CD4-positive, alpha-beta memory T cell (primary cell): Measurements from ENCODE around the gene GMIP. TPM values are rescaled to one million over a fixed set of nuclear protein-coding genes. Genes with fewer than 3 reads are reported as not detected.
A peak's percentile ranks its signal among the peaks of the same experiment; 100 is the strongest.

Experiments
- CTCF ChIA-PET: fragments of 350-600 bp; sonication (Branson Sonifier 250); formaldehyde crosslinking; loops from one replicate; lab custom pipeline; 2021; ENCODE audit warnings: inconsistent platforms; ENCODE audit not compliant: partially characterized antibody; lab: Charles Lee
- POLR2A ChIA-PET: fragments of 350-600 bp; sonication (Branson Sonifier 250); formaldehyde crosslinking; loops from one replicate; lab custom pipeline; 2021; ENCODE audit not compliant: partially characterized antibody; lab: Charles Lee
- DNase-seq, 5 donors: peaks; one replicate each; pipeline versions ENCODE4 v3.0.0 to v3.0.0-alpha.2; 2020 to 2022; ENCODE audit warnings: mixed read lengths in 1 of 5
- H3K27ac ChIP-seq: one replicate; pipeline ENCODE4 v1.7.0; 2013; ENCODE audit warnings: low read depth, low read length
- H3K27me3 ChIP-seq: 2 replicates; pipeline ENCODE4 v1.7.0; 2013; ENCODE audit warnings: mild to moderate bottlenecking, low read length, moderate library complexity; ENCODE audit not compliant: insufficient read depth
- H3K36me3 ChIP-seq: 2 replicates; pipeline ENCODE4 v1.7.0; 2013; ENCODE audit warnings: mild to moderate bottlenecking, low read length, moderate library complexity; ENCODE audit not compliant: insufficient read depth
- H3K4me1 ChIP-seq: 2 replicates; pipeline ENCODE4 v1.7.0; 2013; ENCODE audit warnings: mild to moderate bottlenecking, low read length, moderate library complexity; ENCODE audit not compliant: insufficient read depth
- H3K4me3 ChIP-seq, 2 donors: one replicate each; pipeline ENCODE4 v1.7.0; 2013; ENCODE audit warnings: low read length in 2 of 2, mild to moderate bottlenecking in 1 of 2
- H3K9me3 ChIP-seq, 2 donors: one replicate each; pipeline ENCODE4 v1.7.0; 2013; ENCODE audit warnings: low read length in 2 of 2, control low read depth in 1 of 2; ENCODE audit not compliant: control insufficient read depth in 1 of 2
- H3K27ac Mint-ChIP-seq, 7 donors: one replicate each; pipeline ENCODE4 v1.8.0; 2020 to 2021; ENCODE audit warnings: mixed read lengths in 7 of 7, mild to moderate bottlenecking in 6 of 7, inconsistent platforms in 3 of 7, moderate library complexity in 3 of 7
- H3K27me3 Mint-ChIP-seq, 2 donors: one replicate each; pipeline ENCODE4 v1.8.0; 2020 to 2021; ENCODE audit warnings: mixed read lengths in 2 of 2
- H3K36me3 Mint-ChIP-seq, 2 donors: one replicate each; pipeline ENCODE4 v1.8.0; 2020 to 2021; ENCODE audit warnings: mixed read lengths in 2 of 2, inconsistent platforms in 1 of 2, mild to moderate bottlenecking in 1 of 2
- H3K4me1 Mint-ChIP-seq, 4 donors: one replicate each; pipeline ENCODE4 v1.8.0; 2020 to 2021; ENCODE audit warnings: mixed read lengths in 4 of 4, mild to moderate bottlenecking in 1 of 4
- H3K4me3 Mint-ChIP-seq, 8 donors: one replicate each; pipeline ENCODE4 v1.8.0; 2020 to 2021; ENCODE audit warnings: mixed read lengths in 8 of 8, mild to moderate bottlenecking in 7 of 8, moderate library complexity in 6 of 8, inconsistent platforms in 3 of 8
- H3K9me3 Mint-ChIP-seq, 8 donors: one replicate each; pipeline ENCODE4 v1.8.0; 2020 to 2021; ENCODE audit warnings: mixed read lengths in 8 of 8, mild to moderate bottlenecking in 5 of 8, inconsistent platforms in 3 of 8, moderate library complexity in 1 of 8
- intact Hi-C: fragments of 100-400 bp; cut with micrococcal nuclease; formaldehyde crosslinking; loops from one replicate; pipeline ENCODE4 v1.15.1; 2023
- polyA plus RNA-seq, 2 donors: library from polyadenylated mRNA; unstranded; fragments of 300-500 nt; fragmentation: Illumina TruSeq; gene quantifications; one replicate each; pipeline ENCODE4 v1.2.3, GENCODE V29; 2021
- total RNA-seq, 2 experiments: library from RNA; stranded (reverse); gene quantifications; one replicate each; pipeline ENCODE4 v1.2.3, GENCODE V29; 2021

The GMIP gene
- total and polyA plus RNA-seq, 4 experiments from 2014 or later: 28.4 to 105 (median 75.2) TPM

DNA sequence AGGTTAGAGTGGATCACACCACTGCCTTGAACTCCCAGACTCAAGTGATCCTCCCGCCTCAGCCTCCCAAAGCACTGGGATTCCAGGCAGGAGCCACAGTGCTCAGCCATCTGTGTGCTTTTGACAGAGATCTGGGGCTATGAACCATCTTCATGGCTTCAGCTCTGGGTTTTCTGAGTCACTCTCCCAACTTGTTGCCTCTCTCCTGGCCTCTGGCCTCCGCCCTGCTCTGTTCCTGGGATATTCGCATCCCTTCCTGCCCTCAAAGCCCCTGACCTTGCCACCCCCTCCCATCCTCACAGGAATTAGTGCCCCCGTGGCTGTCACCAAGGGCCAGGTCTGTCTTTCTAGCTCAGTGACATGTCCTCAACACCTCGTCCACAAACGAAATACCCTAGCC, 5.7 kb upstream of the GMIP start:
- H3K9me3 Mint-ChIP-seq: no peaks in the 10 kb centered on the region
- Histone ChIP-seq H3K36me3 (peaks cover 60% of the 10 kb centered on the region), H3K4me3 (no peak overlapping the region), H3K4me1 (peaks cover under 1% of the 10 kb centered on the region), H3K27ac (no peak overlapping the region), H3K27me3 (no peaks in the 10 kb centered on the region), H3K9me3 (no peaks in the 10 kb centered on the region)
- H3K27ac Mint-ChIP-seq: peak overlapping the region in 5 of 7 donors; percentile 12 to 82 (median 64)
- peaks cover 0 to 5% (median 2%) of the 10 kb centered on the region in 4 donors for H3K4me1 Mint-ChIP-seq
- ChIA-PET POLR2A (no interaction called here), CTCF (interaction anchor here (0.6 to 3.4 kb wide), 3 partner anchors 13 to 117 kb away, joined by 3 to 12 read pairs (median 3); no protein-coding TSS in a partner anchor)
- peaks cover 27 to 65% of the 10 kb centered on the region in 2 donors for H3K36me3 Mint-ChIP-seq
- no peak overlapping the region for H3K4me3 Mint-ChIP-seq
- DNase-seq: no peak
- intact Hi-C loops: no loop called here
- no peaks in the 10 kb centered on the region for H3K27me3 Mint-ChIP-seq

GRCh38 chr19:19647037-19647835, 3.8 kb upstream of the GMIP start:
- peaks cover 15 to 67% of the 10 kb centered on the region in 2 donors for H3K36me3 Mint-ChIP-seq
- Histone ChIP-seq H3K9me3 (no peaks in the 10 kb centered on the region), H3K4me3 (no peak overlapping the region), H3K27me3 (no peaks in the 10 kb centered on the region), H3K4me1 (peaks cover 13% of the 10 kb centered on the region), H3K36me3 (peaks cover 42% of the 10 kb centered on the region), H3K27ac (no peak overlapping the region)
- DNase-seq: no peak
- H3K9me3 Mint-ChIP-seq: no peaks in the 10 kb centered on the region
- intact Hi-C loops: no loop called here
- H3K4me1 Mint-ChIP-seq: peaks cover 4 to 19% (median 5%) of the 10 kb centered on the region in 4 donors
- CTCF ChIA-PET: no interaction called here
- H3K27ac Mint-ChIP-seq: peak overlapping the region in 3 of 7 donors; percentile 7 to 74 (median 31)
- POLR2A ChIA-PET: no interaction called here
- no peak overlapping the region for H3K4me3 Mint-ChIP-seq
- no peaks in the 10 kb centered on the region for H3K27me3 Mint-ChIP-seq

DNA sequence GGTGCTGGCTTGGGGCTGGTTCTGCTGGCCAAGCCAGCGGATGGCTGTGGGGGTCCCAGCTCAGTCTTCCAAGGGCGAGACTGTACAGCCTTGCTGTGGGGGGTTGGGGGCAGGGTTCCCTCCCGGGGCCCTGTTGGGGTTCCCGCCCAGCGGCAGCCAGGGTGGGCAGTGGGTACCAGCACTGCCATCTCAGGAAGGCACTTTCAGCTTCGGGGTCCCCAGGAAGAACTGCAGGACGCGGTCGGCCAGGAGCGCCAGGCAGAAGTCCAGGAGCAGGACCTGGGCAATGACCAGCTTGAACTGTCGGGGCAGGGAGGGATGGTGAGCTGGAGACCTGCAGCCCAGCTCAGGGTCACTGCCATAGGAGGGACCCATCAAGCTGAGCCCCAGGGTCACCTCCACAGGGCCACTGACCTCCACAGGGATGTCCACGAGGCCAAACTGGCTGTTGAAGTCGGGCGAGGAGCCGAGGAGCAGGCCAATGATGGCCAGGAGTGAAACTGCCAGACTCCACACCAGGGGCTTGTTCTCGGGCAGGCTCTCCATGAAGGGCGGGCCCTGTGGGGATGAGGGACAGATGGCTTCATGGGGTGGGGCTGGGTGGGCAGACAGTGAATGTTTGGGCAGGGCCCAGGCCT, 1.9 kb upstream of the GMIP start:
- H3K36me3 Mint-ChIP-seq: peaks cover 7 to 60% of the 10 kb centered on the region in 2 donors
- Histone ChIP-seq H3K27ac (no peak overlapping the region), H3K9me3 (no peaks in the 10 kb centered on the region), H3K4me3 (no peak overlapping the region), H3K4me1 (peaks cover 22% of the 10 kb centered on the region), H3K27me3 (no peaks in the 10 kb centered on the region), H3K36me3 (peaks cover 32% of the 10 kb centered on the region)
- DNase-seq: no peak
- intact Hi-C loops: no loop called here
- H3K27ac Mint-ChIP-seq: peak overlapping the region in 1 of 7 donors; percentile 30
- H3K27me3 Mint-ChIP-seq: no peaks in the 10 kb centered on the region
- peaks cover 9 to 25% (median 11%) of the 10 kb centered on the region in 4 donors for H3K4me1 Mint-ChIP-seq
- H3K9me3 Mint-ChIP-seq: no peaks in the 10 kb centered on the region
- ChIA-PET POLR2A (interaction anchor here (2.1 to 4.0 kb wide), 2 partner anchors 22 to 113 kb away, joined by 42 to 46 read pairs; partner anchors contain the start of gene ZNF101), CTCF (interaction anchor here (2.7 kb wide), 2 partner anchors 91 to 112 kb away, joined by 23 to 68 read pairs; no protein-coding TSS in a partner anchor)
- no peak overlapping the region for H3K4me3 Mint-ChIP-seq

- H3K27me3 ChIP-seq: no peaks in the 10 kb centered on the region
- H3K4me3 ChIP-seq: peak overlapping the region in 1 of 2 donors; percentile 96
- POLR2A ChIA-PET: interaction anchor here (0.6 to 4.0 kb wide), 24 partner anchors 10 to 228 kb away, joined by 3 to 46 read pairs (median 4); partner anchors contain the start of genes ATP13A1, LPAR2, PBX4 and ZNF101
- peaks cover 32% of the 10 kb centered on the region for H3K36me3 ChIP-seq
- peaks cover 9 to 25% (median 15%) of the 10 kb centered on the region in 4 donors for H3K4me1 Mint-ChIP-seq
- H3K27me3 Mint-ChIP-seq: no peaks in the 10 kb centered on the region
- H3K9me3 Mint-ChIP-seq: no peaks in the 10 kb centered on the region
- peak overlapping the region; percentile 90 to 99 (median 99) for H3K4me3 Mint-ChIP-seq
- H3K27ac ChIP-seq: peak overlapping the region; percentile 92
- peaks cover 22% of the 10 kb centered on the region for H3K4me1 ChIP-seq
- intact Hi-C loops: no loop called here
- DNase-seq: no peak
- peaks cover 8 to 59% of the 10 kb centered on the region in 2 donors for H3K36me3 Mint-ChIP-seq
- H3K9me3 ChIP-seq: no peaks in the 10 kb centered on the region
- H3K27ac Mint-ChIP-seq: peak overlapping the region; percentile 96 to 99 (median 97)
- CTCF ChIA-PET: interaction anchor here (0.8 to 2.7 kb wide), 23 partner anchors 11 to 317 kb away, joined by 3 to 68 read pairs (median 4); partner anchors contain the start of genes NDUFA13, TSSK6 and YJEFN3
Measured at GRCh38 chr19:19644054-19644388, 564 bp upstream of the GMIP start.

DNA sequence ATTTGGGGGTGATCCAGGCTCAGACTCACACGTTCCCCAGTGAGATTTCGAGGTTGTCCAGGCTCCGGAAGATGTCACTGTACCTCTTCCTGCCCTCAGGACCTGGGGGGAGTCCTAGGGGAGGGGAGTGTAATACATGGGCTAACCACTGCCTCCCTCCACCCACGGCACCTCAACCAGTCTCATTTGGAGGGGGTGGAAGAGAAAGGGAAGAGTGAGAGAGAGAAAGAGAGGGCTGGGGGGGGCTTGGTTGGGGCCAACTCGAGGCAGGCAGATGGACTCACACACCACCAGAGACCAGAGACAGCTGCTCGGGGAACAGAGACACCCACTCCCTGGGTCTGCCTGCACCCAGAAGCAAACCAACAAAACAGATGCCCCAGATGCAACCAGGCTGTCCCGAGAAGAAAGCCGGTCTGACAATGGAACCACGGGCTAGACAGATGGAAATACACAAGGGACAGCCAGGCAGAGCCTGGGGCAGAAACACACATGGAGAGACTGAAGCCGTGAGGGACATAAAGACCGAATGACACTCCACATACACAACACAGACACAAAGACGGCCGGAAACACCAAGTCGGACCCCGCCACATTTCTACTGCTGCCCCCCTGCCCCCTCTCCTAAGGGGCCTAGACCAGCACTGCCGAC, 825 bp downstream of the GMIP start:
- Histone ChIP-seq H3K27me3 (no peaks in the 10 kb centered on the region), H3K27ac (peak overlapping the region; percentile 92), H3K9me3 (no peaks in the 10 kb centered on the region), H3K4me1 (peaks cover 22% of the 10 kb centered on the region), H3K36me3 (peaks cover 34% of the 10 kb centered on the region), H3K4me3 (peak overlapping the region; percentile 96 to 97)
- ChIA-PET CTCF (no interaction called here), POLR2A (interaction anchor here (4.0 kb wide), 1 partner anchor 25 kb away, joined by 46 read pairs; the partner anchor contains the start of gene ZNF101)
- intact Hi-C loops: loop anchor here (1.0 to 2.0 kb wide), 6 partner anchors 14 to 110 kb away; partner anchors contain the start of genes ATP13A1, LPAR2 and PBX4
- Mint-ChIP-seq H3K4me3 (peak overlapping the region; percentile 90 to 99 (median 99)), H3K27me3 (no peaks in the 10 kb centered on the region), H3K4me1 (peaks cover 9 to 25% (median 16%) of the 10 kb centered on the region in 4 donors), H3K27ac (peak overlapping the region; percentile 96 to 99 (median 97)), H3K36me3 (peaks cover 11 to 58% of the 10 kb centered on the region in 2 donors), H3K9me3 (no peaks in the 10 kb centered on the region)
- DNase-seq: peak in 4 of 5 donors; percentile 25 to 65 (median 37)

DNA sequence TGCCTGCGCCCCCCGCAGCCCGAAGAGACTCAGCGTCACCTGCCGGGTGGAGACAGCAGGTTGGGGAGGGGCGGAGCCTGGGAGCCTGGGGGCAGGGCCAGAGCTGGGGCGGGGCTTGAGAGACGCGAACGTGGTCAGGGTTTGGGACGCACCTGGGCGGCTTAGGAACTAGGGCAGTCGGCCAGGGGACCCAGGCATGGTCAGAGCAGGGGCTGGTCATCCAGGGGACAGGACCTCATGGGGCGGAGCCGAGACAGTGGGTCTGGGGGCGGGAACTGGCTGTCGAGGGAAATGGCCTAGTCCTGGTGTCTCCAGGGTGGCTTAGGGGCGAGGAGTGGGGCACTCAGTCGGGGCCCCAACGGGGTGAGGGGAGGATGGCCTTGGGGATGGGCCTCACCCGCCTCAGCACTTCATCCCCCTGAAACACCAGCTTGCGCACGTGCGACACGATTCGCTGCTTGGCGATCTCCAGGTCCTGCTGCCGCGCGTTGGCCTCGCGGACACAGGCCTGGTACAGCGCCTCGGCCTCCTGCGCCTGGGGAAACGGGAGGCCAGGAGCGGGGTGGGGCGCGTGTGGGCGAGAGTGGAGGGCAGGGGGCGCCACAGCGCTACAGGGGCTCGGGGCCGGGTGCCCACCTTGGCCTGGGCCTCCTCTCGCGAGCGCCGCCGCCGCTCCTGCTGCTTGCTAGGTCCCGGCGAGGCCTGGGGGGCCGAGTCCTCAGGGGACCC, 5.8 kb downstream of the GMIP start:
- H3K4me1 ChIP-seq: peaks cover 22% of the 10 kb centered on the region
- no peak overlapping the region for H3K4me3 ChIP-seq
- Mint-ChIP-seq H3K36me3 (peaks cover 34 to 58% of the 10 kb centered on the region in 2 donors), H3K27me3 (no peaks in the 10 kb centered on the region), H3K4me3 (no peak overlapping the region), H3K27ac (no peak overlapping the region), H3K4me1 (peaks cover 15 to 35% (median 27%) of the 10 kb centered on the region in 4 donors), H3K9me3 (no peaks in the 10 kb centered on the region)
- intact Hi-C loops: no loop called here
- H3K27me3 ChIP-seq: no peaks in the 10 kb centered on the region
- no peak for DNase-seq
- H3K9me3 ChIP-seq: no peaks in the 10 kb centered on the region
- ChIA-PET CTCF (interaction anchor here (1.4 kb wide), 1 partner anchor 9 kb away, joined by 3 read pairs; the partner anchor contains the start of gene LPAR2), POLR2A (interaction anchor here (0.6 to 1.3 kb wide), 3 partner anchors 9 to 30 kb away, joined by 3 read pairs; partner anchors contain the start of gene ATP13A1)
- H3K27ac ChIP-seq: no peak overlapping the region
- H3K36me3 ChIP-seq: peaks cover 60% of the 10 kb centered on the region
